IPS-NIHi11 (cell line): ENCODE data around the gene C1orf21.

ENCODE experiments used
- DNase-seq: peaks from one replicate; pipeline ENCODE4 v3.0.0; 2012; ENCODE audit warnings: mixed read lengths, low spot score

Gene C1orf21

DNA sequence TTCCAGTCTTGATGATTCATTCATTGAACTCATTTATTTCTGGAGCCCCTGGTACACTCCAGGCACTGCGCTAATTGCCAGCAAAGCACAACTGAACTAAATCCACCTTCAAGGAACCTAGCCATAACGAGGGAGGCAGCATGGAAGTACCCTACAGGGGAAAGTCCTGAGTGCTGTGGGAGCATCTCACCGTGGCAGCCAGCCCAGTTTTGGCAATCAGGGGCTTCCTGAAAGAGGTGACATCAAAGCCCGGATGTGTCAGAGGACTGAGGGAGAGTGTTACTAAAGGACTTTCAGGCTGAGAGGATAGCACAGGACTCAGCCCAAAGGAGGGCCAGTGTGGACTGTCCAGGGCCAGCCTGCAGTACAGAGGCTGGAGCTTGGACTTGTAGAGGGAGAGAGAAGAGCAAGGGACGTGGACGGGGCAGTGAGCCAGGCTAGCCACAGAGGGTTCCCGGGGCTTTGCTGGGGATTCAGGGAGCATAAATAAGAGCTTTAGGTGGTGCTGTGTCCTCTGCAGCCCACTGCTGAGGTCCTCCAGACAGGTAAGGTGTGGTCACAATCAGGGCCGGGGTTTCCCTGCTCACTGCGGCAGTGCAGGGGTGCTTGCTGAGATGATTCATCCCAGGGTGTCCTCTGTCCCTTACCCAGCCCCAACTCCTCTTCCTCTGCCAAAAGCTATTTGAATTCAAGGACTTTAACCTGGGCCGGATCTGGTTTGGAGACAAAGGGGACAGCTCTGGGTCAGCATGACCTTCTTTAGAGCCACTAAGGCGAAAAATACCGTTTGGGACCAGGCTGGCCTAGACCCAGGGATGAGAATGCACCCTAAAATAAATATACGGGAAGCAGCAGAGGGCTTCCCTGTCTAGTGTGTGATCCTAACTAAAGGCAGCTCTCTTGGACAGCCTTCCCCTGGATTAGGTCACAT, 239.5 kb downstream of the C1orf21 start:
- no peak for DNase-seq

DNA sequence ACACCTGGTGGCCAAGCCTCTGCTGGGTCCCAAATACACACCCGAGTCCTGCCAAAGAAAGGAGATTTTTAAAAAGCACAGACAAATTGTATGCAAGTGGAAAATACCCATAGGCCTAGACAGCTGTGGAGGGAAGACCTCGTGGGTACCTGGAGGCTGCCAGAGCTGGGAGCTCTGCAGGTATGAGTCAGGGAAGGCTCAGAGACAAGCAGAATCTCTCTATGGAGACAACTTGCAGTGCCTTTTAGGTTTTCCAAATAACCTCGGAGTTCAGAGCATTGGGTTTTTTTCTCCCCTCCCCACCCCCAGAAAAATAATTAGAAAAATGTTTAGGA, 240.1 kb downstream of the C1orf21 start:
- DNase-seq = no peak

DNA sequence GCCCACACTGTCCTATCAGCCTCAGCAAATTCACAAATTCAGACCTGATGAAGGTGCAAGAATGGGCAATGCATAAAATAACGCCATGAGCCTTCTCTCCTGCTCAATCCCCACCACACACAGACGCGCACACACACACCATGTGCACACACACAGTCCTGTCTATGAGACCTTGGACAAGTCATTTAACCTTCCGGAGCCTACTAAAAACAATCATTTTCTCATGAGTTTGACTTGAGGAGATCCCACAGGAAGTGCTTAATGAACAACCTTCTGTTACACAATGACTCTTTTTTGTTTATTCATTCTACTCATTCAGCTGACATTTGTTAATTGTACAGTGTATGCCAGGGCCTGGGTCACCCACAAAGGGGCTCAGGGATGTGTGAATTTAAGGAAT, 242.4 kb downstream of the C1orf21 start:
- DNase-seq = no peak

DNA sequence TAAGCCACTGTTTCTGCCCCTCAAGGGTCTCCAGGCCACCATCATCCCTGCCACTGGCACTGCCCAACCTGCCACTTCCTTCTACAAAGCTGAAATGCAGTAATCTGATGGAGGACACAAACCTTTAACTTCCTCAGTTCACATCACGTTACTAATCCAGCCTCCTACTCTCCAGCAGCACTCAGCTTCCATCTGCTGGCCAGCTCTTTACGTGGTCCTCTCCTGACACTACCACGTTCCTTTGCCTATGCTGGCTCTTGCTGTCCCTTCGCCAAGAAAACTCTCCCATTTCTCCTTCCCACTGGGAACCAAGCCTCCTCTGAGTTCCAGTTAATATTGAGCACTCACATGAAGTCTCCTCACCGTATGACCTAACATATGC, 243.8 kb downstream of the C1orf21 start:
- no peak for DNase-seq

DNA sequence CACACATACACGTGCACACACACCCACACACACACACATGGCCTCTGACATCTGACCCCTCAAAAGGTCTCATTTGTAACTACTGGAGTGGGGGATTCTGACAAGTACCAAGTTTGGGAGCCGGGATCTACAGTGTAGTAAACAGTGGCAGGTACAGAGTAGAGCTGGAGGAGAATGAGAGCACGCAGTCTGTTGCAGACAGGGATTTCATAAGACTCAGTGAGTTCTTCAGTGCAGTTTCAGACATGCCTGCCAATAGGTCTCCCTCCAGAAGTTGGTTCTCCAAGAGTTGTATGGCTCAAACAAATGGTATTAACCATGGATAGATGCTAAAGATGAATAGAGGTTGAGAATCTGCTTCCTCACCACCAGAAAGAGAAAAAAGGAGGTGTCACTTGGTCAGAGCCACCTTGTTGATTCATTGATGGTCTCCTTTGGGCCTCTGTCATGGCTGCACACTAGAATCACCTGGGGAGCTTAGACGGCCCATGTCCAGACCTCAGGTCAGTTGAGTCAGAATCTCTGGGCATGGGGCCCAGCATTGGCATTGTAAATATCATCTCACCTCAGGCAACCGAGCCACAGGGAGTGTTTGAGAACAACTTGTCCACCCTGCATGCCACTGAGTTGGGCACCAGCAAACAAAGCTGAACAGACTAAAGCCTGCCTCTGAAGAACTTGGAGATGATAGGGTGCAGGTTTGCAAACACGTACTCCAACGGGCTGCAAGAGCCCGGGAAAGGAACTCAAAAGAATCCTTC, 245.8 kb downstream of the C1orf21 start:
- no peak for DNase-seq

DNA sequence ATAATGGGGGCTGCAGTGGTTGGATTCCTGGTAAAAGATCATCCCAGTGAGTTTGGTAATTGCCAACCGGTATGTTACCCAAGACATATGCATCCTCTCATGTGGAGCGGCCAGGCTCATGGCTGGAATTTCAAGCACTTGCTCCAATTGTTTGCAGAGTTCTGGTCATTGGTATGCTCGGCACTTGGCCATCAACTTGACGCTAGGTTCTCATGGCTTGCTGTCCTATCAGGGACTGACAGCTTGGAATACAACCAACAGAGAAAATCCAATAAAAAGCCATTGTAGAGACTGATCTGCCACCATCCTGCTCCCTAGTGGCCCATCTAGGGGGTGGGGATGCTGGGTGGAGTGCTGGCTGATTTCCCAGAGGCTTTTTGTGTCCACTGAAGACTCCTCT, 247.0 kb downstream of the C1orf21 start:
- no peak for DNase-seq

DNA sequence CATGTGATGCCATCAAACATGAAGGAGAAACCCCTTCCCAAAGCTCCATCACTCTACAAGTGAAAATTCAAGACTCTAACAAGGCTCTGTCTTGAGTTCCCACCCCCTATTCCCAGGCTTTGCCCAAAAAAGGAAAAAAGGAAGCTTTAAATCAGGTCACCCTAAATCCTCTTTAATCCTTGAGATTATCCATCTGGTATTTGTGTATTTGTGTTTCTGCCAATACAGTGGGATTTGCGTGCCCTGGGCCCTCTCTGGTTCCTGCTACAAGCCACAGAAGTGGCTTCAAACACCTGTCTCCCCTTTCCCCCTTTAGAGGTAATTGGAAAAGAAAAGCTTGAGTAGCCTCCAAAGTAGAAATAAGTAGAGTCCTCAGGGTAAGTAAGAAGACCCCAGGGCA, 247.5 kb downstream of the C1orf21 start:
- DNase-seq = no peak

DNA sequence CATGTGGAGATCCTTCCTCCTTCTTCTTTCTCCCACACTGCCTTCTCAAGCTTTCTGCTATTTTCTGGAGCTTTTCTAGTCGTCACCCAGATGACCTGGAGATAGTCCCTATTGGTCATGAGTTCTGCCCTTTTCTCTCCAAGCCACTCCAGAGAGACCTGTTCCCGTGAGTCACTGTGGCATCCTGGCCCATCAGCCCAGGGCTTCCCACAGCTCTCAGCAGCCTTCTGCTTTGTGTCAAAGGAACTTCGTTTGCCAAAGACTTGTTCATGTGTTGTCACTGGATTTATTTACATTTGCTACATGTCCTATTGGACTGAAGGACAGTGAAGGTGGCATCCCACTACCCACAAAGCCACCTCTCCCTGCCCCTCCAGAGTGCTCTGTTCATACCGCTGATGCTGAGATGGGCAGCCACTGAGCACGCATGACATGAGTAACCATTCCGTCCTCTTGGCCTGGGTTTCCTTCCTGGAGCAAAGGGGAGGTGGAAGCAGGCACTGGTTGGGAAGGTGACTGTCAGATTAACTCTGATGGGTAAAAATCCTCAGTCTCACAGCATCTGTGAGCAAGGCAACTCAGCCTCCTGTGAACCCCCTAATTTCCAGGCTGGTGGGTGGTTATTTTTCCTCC, 248.6 kb downstream of the C1orf21 start:
- no peak for DNase-seq

DNA sequence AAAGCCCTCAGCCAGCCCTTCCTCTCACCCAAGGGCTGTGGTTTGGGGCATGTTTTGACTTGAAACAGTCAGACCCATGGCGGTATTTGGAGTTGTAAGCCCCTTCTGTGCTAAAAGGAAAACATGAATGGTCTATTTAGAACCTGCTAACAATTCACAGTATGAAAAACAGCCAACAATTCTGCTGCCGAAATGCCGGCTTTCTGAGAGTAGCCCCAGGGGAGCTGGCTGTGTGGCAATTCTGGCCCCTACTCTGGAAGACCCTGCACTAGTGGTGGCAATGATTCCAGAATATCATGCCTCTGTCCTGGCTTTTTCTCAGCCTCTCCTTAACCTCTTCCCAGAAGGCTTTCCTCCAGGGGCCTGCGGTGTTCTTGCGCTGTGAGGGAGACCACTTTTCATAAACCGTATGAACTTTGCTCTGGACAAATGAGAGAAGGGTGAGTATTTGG, 249.2 kb downstream of the C1orf21 start:
- DNase-seq = no peak

DNA sequence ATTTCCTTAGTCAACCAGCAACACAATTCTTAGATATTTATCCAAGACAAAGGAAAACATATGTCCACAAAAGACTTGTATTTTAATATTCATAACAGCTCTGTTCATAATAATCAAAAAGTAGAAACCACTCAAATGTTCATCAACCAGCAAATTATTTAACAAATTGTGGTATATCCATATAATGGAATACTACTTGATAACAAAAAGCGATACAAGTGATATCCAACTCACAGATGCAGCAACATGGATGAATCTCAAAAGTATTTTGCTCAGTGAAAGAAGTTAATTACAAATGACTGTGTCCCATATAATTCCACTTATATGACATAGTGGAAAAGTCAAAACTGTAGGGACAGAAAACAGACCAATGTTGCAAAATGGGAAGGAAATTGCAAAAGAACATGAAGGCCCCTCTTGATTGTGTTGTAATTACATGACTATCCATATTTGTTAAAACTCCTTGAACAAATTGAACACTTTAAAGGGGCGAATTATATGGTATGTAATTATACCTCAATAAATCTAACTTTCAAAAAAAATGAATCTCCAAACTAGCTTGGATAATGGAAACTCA, 250.9 kb downstream of the C1orf21 start:
- no peak for DNase-seq

DNA sequence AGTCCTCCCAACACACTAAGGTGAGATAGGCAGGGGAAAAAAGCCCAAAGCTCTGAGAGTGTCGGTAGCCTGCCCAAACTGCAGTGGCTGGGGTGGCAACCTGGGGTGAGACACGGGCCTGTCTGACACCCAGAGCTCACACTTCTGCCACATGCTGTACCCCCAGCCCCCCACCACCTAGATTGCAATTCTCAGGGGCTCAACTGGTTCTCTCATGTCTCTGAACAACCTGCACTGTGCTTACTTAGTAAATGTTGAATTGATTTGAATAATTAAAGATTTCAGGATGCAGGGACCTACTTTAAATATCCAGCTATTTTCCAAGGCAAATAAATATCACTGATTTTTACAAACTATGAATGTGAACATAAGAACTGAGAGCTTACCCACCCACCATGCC, 252.4 kb downstream of the C1orf21 start:
- no peak for DNase-seq

DNA sequence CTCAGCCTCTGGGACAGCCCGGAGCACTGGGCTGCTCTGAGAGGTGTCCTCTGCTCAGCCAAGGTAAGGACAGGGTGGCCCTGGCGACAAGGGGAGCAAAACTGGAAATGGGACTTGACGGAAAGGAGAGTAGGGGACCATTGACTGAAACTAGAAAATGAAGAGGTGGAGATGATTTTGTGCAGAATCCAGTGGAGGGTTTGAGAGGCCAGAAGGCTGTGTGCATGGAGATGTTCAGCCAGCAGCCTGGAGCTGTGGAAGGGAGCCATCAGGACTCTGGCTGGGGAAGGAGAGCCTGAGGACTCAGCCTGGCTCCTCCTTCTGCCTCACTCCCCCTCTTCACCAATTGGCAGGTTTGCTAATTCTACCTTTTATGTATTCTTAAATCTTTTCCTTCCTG, 253.7 kb downstream of the C1orf21 start:
- no peak for DNase-seq

DNA sequence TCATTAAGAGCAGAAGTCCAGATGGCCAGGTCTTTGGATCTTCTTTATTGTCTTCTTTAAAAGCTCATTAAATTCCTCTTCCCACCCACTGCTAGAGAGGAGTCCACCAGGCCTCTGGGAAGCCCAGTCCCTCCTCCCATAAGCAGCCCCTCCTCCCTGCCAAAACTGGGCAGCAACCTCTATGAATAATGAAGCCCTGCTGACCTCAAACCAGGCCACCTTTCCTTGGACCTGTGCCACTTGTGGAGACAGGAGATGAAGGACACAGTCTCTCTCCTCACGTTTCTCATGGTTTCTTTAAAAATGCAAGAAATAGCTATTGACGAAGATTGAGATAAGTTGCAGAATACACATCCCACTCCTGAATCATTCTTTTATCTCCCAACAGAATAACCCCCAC, 255.1 kb downstream of the C1orf21 start:
- DNase-seq = no peak

DNA sequence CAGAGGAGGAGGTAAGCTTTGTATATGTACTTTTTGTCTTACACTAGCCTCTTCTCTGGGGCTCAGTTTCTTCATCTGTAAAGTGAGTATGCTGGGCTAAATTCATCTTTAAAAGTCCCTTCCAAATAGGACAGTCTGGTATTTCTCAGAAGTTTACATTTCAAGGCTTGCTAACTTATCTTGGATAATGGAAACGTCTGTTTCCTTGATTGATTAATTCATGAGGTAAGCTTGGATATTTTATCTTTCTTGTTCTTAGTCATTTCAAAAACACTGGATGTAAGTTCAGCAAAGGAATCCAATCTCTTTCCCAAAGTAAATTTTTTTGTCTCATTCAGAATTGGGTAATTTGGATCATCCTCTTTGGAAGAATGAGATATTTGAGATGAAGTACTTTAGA, 256.8 kb downstream of the C1orf21 start:
- DNase-seq = no peak

DNA sequence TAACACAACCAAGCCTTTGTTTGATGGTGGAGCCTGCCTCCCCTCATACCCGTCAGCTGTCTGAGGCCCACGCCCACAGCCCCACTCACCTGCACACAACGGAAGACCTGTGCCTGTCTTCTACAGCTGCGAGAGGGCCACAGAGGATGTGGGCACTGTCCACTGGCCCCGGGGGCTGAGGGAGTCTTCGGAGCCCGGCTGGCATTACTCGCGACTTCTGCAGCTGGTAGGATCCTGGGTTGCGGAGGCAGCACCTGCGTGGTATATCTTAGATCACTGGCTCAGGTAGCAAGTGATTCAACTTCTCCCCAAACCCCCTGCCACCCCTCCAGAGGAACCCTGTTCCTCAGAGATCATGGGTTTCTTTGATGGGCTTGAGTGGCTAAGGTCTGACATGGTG, 257.9 kb downstream of the C1orf21 start:
- DNase-seq = no peak

DNA sequence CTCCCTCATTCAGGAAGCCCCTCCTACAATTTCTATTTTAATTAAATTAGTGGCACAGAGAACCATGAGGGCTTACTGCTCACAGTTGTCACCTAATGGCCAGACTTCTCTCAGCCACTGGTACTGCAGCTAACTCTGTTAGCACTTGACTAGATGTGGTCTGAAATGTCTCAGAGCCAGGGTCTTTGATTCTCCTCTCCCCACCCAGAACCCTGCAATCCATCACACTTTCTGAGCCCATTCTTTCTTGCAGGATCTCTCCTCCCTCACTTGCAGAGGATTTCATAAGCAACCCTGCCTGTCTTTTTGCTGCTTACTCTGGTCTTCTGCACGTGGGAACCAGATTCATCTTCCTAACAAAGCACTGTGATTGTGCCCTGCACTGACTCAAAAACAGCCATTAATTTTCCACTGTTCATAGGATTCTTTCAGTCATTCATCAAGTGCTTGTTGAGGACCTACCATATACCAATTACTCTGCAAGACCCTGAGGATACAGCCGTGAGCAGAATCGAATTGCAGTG, 259.4 kb downstream of the C1orf21 start:
- no peak for DNase-seq

DNA sequence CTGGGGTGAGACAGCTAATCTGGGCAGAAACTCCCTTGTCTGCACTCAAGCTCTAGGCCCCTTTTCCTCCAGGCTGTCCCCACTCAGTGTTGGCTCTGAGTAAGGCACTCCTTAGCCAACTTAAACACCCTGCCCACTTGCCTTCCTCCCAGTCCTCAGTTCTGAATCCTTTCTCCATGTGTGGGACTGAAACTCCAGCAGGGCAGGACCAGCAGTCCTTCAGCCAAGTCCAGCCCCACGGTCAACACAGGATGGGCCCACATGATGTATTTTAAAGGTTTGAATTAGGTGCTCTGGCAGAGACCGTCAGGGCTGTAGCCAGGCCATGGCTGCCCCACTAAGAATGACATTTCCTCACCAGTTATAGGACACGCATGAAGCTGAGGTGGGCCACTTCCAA, 260.0 kb downstream of the C1orf21 start:
- no peak for DNase-seq

DNA sequence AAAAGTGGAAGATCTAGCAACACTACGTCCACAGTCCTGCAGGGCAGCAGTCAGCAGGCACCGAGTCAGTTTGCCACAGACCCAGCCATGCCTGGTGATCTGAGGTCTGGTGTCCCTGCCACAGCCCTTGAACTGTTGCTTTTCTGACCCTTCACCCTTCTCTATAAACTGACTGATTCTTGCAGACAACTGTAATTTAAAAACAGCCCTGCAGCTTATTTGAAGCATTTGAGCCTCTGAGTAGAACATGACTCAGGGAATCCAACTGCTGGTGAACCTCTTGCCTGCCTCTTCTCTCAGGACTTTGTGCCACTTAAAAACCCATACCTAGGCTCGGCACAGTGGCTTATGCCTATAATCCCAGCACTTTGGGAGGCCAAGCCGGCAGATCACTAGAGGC, 260.6 kb downstream of the C1orf21 start:
- DNase-seq = no peak

DNA sequence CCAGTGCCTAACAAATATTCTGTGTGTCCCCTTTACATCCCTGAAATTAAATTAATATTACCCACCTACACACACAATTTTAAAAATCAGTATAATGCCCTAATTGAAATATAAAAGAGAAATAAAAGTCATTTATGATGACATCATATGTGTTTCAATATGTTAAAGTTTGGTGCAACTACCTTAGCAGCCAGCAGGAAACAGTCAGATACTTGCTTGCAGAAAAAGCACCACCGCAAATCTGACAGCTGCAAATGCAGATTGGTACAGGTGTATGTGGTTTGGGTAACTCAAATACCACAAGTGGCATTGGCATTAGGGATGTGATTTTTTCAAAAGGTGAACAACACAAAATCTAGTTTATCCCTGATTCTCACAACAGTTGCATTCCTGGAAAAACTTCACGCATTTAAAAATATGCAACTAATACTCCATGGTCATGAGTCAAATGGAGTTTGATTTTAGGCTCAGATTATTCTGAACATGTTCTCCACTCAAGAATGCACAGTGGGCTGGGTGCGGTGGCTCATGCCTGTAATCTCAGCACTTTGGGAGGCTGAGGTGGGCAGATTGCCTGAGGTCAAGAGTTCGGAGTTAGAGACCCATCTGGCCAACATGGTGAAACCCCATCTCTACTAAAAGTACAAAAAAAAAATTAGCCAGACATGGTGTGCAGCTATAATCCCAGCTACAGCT, 261.5 kb downstream of the C1orf21 start:
- DNase-seq = no peak

DNA sequence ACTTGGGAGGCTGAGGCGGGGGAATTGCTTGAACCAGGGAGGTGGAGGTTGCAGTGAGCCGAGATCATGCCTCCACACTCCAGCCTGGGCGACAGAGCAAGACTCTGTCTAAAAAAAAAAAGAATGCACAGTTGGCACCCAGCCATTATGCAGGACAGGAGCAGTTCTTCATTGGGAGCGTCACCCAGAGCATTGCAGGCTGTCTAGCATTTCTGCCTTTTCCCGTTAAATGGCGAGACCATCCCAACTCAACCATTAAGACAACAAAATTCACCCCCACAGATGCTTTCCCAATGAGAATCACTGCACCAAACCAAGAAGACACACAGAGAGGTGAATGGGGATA, 262.0 kb downstream of the C1orf21 start:
- no peak for DNase-seq

DNA sequence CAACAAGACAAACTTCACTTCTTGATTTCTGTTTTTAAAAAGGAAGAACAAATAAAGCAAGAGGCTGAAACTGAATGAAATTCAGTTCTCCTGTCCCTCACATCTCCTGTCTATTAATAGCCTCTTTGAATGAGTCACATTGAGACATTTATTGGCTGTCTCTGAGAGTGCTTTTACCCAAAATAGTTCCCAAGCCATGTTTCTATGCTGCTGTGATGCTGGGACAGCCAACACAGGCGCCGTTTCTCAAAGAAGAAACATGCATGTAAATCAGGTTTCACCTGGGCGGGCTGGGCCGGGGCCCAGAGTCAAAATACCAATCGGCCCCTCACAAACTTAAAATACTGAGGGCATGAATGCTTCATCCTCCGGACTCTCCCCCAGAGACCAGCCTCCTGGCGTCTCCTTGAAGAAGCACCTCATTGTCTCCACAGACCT, 262.6 kb downstream of the C1orf21 start:
- no peak for DNase-seq
